Ecto neural progenitor cell (in vitro differentiated cells): ENCODE measurements around the gene VSTM4.

Experiments used
- DNase-seq: peaks from one replicate; pipeline ENCODE4 v3.0.0-alpha.2; 2018; ENCODE audit warnings: low spot score

VSTM4 gene

DNA sequence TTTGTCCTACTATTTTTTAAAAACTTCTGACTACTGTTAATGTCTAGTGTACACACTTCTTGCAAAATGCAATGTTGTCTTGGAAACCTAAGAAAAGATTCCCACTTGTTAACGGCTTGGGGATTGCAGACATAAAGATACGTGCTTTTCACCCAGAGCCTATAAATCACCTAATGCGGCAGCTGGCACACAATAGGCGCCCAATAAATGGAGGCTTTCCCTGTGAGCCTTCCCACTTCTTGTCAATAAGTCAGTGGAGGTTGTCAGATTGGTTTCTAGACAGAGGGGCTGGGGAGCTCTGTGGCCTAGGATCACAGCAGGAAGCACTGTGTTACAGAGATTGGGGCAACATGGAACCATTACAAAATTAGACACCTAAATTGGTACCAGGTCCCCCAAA, 74.7 kb downstream of the VSTM4 start:
- DNase-seq = no peak

DNA sequence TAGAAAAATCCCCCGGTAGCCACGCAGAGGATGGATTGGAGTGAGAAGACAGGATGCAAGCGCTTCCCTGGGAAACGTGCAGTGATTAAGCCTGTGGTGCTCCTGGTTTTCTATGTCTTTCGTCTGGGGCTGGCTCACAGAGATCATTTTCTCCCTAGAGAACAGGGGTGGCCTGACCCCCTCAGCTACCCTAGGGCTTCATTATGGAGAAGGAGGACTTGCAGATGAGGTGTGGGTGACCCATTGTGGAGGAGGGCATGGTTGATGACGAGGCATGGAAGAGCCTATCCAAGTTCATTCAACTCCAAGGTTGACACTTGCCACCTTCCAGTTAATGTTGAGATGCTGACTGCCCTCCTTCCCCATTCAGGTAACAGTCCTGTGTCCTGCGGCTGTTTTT, 75.9 kb downstream of the VSTM4 start:
- DNase-seq = no peak

DNA sequence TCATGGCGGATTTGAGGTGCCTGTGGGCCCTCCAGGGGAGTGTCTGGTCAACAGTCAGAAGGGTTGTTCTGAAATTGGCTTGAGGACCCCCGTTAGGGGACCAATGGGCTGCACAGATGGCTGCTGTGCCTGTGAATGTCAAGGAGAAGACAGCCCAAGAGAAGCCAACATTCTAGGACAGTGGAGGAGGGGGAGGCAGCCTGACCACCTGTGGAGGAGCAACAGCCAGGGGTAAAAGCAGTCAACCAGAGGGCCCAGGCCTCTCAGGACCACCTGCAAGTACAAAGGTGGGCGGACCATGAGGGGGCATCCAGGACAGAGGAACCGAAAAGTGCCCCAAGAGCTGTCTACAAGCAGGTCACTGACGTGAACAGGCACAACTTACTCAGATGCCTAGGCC, 76.6 kb downstream of the VSTM4 start:
- no peak for DNase-seq

DNA sequence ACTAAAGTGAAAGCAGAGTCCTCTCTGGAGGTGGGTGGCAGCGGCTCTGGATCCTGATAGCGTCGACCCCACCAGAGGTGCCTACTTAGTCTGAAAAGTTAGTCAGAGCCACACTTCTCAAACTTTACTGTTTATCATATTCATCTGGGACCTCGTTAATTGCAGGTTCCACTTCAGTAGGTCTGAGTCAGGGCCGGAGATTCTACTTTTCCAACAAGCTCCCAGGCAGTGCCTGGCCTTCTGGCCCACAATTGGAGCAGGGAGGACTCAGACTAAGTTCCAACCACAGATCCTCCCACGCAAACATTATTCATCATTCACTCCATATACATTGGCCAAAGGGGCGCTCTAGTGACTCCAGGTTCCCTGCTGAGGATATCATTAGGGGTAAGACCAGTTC, 78.1 kb downstream of the VSTM4 start:
- no peak for DNase-seq

DNA sequence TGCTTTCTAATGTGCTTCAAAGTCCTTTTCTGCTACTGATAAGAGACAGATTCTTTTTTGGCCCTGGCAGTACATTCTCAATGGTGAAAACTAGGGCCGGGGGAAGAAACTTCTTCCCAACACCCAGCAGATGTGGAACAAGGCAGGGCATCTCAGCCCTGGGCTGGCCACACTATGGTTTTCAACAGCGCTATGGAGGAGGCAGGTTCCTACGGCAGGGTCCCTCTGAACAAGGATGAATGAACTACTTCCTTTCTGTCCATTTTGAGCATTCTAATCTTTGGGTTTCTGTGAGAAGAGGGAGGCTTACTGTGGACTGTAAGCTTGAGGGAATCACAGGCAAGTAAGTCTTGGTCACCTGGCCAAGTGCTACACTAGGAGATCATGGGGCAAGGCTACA, 78.7 kb downstream of the VSTM4 start:
- peak; percentile 17 for DNase-seq

DNA sequence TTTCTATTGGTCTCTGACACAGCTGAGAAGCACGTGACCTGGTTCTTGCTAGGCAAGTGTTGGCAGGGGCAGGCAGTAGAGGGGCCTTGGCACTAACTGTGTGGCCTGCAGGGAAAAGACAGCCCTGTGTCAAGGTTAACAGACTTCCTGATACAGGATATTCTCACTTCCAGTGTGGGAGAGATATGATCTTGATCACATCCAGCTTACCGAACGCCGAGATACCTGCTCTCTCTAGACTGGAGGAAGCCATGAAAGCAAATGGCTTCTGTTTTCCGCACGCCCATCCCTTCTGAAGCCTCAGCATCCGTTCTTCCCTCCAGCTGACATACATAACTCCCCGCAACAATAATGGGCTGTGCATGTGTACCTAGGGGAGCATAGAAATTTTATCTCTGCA, 79.4 kb downstream of the VSTM4 start:
- DNase-seq = no peak

DNA sequence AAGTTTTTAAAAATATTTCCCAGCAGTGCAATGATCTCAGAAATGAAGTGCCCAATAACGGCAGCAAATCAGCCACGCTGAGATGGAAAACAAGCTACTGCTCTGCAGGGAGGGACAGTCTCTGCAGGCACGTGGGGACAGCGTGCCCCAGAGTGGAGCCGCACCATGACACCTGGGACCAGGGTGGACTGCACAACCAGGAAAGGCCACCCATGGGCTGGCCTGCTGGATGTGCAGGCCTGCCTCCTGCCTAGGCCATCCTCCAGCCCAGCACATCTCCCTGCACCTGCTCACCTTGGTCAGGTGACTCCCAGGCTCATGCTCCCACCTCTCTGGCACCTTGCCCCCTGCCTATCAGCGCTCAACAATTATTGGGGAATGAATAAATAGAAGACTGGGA, 80.4 kb downstream of the VSTM4 start:
- DNase-seq = peak; percentile 24

DNA sequence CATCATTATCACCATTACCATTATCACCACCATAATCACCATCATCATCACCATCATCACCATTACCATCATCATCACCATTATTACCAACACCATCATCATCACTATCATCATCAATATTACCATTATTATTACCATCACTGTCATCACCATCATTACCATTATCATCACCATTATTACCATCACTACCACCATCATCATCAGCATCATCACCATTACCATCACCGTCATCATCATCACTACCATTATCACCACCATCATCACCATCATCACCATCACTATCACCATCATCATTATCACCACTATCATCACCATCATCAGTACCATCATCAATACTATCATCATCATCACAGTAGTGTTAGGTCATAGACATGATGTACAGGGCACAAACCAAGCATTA, 81.4 kb downstream of the VSTM4 start:
- DNase-seq = no peak

DNA sequence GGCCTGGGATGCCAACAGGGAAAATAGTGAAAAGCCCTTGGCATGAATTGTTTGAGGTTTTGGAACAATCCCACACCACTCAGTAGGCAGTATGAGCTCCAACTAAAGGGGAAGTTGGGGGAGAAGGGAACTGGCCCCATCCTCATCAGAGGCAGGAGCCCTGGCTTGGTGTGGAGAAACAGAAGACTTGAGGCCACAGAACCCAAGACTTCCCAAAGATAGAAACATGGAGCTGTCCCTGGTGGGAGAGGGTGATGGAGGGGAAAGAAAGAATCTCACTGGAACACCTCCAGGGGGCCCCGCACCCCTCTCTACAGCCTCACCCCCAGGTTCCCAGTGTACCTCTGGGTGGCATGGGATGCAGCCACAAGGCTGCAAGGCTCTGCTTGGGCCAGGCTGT, 85.7 kb downstream of the VSTM4 start:
- DNase-seq = no peak

DNA sequence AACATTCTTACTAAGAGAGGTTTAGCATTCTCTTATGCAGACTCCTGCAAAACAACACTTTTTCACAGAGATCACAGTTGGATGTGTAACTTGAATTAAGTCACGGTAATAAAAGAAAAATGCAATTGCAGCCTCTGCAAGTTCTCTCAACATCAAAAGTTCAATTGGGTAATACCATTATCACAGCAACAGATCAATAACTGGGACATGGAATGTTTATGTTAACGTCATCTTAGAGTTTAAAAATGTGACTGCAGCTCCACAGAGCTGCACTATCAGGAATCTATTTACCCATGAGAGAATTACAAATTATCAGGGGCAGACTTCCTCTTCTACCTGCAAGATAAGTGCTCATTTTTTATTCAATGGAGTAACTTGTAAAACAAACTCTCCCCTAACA, 86.7 kb downstream of the VSTM4 start:
- DNase-seq = no peak

DNA sequence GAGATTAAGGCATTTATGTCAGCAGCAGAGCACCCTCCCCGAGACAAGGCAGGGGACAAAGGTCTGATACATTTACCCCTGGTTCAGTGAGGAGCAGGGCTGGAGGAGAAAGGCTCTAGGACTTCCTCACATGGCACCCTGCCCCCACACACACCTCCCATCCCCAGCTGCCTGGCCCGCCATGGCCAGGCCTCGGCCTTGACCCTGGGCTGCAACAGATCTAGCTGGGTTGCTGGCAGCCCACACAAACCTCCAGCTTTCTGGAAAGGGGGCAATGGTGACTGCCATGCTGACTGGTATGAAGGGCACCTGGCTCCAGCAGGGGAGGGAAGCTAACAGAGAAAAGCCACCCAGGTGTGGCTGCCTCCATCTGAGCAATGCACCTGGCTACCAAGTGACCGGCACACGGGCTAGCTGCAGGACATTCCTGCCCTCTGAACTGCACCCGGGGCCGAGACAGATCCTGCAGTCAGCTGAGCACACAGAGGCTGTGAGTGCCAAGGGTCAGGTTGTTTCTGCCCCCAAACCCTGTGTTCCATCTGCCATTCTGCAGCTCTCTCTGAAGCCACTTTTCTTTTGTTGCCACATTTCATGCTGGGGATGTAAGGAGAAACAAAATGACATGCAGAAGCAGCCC, 89.9 kb downstream of the VSTM4 start:
- DNase-seq = no peak

DNA sequence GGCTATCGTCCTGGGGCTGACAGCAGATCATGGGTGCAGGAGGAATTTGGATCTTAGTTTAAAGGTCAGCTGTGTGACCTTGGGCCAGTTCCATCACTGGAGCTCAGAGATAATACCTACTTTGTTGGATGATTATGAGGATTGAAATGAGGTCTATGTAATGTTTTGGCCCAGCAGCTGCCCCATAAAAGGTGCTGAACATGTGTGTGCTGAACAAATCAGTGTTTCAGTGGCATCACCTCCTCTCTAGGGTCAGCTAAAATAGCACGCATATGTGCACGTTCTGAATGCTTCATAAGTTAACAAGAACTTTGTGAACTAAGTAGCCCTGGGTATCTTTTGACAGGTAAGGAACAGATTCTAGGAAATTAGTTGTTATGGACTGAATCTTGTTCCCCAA, 90.8 kb downstream of the VSTM4 start:
- peak; percentile 9 for DNase-seq

DNA sequence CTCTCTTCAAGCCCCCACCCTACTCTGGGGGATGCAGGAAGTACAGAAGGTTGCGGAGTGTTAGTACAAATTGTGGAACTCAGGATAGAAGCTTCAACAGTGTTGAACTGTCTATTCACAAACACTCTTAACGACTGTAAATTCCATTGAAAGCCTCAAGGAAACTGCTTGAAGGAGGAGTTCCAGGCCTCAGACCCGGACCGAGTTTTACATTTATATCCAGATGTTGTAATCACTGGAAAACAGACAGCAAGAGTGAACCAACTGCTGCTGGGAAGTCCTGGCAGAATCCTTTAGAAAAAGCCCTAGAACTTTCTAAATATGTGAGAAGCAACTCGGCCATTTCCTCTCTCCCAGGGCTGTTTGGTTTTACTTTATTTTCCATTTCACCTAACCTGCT, 91.6 kb downstream of the VSTM4 start:
- DNase-seq = no peak

DNA sequence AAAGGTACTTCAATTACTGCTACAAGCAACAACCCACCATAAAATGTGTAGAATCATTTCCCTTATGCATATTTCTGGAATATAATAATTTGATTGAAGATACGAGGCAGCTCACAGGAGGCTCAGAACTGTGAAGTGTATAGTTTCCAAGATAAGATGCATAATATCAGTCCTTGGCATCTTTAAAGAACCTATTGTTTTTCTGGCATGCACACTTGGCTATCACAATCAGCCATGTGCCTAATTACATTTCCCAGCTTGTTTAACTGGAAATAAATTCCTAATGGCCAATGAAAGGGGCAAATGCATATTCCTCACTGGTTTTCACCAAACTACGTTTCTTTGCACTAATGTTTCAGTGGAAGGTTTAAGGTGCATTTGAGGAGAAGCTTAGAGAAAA, 92.3 kb downstream of the VSTM4 start:
- no peak for DNase-seq

DNA sequence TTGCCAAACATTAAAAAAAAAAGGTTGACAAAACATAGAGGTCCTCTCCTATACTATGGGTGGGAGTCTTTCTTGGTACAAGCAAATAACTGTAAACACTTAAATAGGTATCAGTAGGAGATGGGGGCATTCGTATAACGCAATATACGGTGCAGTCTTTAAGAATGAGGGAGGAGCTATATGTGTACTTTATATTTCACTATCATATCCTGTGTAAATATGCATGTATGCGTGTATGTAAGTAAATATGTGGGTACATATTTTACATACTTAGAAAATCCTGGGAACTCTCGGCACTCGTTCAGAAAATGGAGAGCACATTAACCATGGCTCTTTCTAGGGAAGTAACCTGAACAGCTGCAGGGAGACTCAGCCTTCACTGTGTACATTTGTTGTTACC, 93.6 kb downstream of the VSTM4 start:
- DNase-seq = no peak

DNA sequence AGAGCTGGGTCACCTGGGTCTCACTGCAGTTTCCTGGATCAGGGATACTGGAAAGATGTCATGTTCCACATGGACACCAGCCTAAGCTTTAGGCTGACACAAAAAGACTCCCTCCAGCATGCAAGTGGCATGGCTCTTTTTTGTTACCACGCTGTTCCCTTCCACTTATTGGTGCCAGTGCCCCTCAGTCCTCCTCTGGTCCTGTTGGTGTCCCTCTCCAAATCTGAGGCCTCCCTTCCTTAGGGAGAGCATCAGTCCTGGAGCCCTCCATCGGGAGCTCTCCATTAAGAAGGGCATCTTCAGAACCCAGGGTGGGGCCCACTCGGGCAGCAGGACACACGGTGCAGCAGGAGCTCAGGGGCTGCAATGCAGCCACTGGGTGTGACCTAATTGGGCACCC, 99.6 kb downstream of the VSTM4 start:
- DNase-seq = peak; percentile 18

DNA sequence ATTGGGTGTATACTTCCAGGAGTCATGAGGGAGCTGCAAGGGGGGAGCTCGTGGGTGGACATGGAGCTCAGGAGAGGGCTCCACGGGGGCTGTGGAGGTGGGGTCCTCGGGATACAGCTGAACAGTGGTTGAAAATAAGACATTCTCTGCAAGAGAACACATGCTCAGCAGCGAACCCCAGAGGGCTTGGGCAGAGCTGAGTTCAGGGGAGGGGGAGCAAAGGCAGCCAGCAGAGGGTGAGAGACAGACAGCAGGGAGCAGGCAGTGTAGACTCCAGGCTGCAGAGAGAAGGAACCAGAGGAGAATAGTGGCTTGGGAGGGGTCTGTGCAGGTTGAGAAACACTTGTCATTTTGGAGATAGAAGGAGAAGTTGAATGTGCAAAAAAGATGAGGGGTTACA, 102.7 kb downstream of the VSTM4 start:
- peak; percentile 37 for DNase-seq

DNA sequence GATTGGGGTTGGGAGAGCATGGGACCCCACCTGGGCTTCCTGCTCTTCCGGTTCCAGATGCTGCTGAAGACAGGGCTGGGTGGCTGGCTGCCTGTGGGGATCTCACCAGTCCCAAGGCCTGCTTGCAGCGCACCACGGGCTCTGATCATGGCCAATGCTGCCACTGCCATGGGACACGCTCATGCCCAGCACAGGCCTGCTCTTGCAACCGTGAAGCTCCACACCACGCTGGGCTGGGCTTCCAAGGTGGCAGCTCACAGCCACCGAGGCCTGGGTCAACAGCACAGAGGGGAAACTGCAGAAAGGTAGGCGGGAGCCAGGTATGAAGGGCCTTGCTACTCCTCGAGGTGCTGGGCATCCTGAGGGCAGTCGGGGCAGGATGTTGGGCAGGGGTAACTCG, 103.6 kb downstream of the VSTM4 start:
- peak; percentile 34 for DNase-seq

DNA sequence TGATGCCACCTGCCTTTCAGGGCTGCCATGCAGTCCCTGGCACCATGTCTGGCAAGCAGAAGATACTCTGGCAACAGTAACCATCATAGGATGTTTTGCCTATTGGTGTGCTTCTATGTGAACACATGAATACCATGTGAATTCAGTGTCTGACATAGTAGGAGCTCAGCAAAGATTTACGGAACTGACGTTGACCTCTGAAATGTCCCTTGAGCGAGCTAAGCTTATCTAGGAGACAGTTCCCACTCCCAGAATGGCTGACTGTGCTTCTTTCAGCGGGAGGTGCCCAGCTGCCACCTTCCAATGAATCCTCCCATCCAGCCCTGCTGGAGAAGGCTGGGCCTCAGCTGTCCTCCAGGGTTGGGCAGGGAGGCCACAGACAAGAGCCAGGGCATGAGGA, 104.5 kb downstream of the VSTM4 start:
- DNase-seq = peak; percentile 13

DNA sequence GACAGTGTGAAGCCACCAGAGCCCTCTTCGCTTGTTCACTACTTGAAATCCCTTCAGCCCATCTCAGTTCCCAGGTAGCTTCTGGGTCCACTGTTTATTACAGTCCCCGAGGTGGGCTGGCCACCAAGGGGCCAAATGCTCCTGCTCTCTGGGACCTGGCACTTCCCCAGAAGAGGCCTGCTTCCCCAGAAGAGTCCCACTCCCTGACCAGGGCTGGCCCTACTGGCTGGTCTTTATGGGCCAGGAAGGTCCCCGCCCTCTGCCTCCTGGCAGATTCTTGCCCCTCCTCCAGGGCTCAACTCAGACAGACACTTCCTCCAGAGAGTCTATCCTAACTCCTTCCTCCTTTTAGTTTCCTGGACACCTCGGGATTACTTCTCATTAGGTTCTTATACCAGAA, 105.0 kb downstream of the VSTM4 start:
- peak; percentile 15 for DNase-seq

DNA sequence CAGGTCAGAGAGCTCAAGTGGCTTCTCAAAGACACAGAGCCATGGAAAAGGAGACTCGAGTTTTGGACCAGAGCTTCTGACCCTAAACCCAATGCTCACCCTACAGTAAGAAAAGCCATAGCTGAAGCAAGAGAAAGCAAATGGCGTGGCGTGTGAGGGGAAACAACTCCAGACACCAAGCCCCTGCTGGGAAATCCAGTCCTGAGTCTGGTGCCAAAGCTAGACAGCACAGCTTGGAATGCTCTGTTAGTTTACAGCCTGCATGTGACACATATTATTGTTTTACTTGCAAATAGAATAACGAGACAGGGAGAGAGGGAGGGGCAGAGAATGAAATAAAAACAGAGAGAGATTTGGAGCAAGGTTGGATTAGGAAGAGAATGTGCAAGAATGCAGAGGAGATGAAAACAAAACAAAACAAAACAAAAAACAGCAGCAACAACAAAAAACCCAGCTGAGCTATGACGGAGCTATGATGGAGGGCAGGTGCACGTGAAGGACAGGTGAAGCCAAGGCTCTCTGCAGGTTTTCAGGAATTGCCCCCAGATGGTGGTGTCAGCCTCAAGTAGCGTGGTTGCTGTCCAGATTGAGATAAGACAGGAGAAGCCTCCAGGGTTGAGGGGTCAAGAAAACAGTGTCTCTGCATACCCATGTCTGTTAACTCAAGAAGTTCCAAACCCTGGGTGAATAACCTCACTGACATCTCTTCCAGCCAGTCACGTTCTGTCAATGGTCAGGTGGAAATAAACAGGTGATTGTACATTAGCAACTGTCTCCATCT, 105.9 kb downstream of the VSTM4 start:
- DNase-seq = peak; percentile 23

DNA sequence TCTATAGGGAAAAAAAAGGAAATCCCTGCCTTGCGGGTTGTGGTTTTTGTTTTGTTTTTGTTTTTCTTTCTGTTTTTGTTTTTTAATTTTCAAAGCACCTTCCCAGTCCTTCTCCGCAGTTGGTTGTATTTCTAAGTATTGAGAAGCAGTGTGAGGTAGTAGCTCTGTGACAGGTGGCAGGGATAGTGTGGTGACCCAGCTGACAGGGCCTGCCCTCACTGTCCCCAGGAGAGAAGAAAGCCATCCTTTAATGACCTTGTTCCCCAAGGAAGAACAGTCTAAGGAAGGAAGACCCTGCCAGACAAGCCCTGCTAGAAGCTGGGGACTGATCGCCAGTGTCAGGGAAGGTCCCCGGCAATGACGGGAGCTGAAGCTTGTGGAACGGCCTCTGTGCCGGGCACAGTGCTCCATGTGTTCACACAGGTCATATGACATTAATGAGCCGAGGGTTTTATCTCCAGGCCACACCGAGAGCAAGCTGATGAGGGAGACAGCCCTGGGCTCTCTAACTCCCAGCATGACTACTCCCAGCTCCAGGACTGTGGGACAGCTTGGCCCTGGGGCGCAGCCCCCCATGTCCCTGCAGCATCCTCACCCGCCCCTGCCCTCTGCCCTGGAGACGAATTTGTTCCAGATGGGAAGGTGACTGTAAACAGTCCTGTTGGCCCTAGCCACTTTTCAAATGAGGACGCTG, 106.7 kb downstream of the VSTM4 start:
- no peak for DNase-seq

DNA sequence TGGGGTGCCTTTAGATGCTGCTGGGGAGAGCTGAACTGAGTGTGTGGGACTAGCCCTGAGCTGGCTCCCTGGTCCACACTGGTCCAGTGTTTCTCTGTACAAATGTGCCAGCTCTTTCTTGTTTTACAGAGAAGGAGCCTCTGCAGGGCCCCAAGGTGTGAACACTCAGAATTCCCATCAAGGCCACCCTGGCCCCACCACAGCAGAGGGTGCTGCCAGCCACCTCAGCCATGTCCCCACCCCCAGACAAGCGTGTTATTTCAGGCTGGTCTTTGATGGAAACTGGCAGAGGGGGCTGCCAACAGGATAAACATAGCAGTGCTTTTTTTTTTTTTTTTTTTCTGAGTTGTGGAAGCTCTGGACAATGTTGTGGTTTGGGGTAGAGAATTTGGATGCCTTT, 107.2 kb downstream of the VSTM4 start:
- no peak for DNase-seq
